Measurements from ENCODE around the gene ERC2.

ERC2 gene

DNA sequence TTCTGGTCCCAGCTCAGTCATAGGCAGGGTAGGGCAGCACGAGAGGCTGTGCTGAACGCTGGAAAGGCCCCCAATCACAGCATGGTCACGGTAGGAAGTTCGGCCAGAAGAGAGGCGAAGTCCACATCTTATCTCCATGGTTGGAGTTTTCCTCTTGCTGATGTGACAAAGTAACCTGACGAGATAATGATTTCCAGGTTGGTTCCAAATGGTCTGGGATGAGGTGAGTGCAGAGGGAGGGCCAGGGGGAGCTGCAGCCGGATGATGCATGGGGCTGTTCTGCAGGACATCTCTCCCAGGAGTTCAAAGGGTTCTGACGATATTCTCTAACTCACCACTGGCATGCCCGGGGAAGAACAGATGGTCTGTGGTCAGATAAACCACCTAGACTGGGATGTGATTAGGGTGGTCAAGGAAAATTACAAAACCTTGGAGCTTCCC, 898.0 kb downstream of the ERC2 start:
- DNase-seq (ENCODE audit: low spot score) (peak; percentile 30), FAIRE-seq (no peak)

DNA sequence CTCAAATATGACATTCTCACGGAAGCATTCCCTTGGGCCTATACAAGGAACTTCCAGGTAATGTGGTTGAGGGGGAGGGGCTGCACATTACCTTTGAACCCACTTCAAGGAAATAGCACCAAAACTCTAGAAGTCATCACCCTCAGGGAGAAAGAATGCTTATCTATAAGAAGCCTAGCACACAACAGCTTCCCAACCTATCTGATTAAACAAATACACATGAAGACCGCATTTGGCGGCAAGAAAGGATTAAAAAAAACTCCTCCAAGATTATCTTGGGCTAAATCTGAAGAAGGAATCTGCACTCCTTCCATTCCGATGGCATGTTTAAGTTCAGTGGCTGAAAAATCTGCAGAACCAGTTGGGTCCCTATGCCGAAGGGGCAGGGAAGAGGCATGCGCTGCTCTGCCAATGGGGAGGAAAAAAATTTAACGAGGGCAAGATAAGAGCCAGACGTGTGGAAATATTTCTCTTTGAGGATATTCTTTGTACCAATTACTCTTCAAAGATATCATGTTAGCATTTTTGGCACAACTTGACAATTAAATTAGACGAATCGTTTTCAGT, 899.2 kb downstream of the ERC2 start:
- FAIRE-seq = no peak
- no peak for DNase-seq (ENCODE audit: low spot score)

GRCh38 chr3:55567615-55568014, 900.7 kb downstream of the ERC2 start:
- FAIRE-seq = no peak

GRCh38 chr3:55567121-55567520, 901.1 kb downstream of the ERC2 start:
- FAIRE-seq = no peak
- no peak for DNase-seq (ENCODE audit: low spot score)

More at GRCh38 chr3:55567615-55568014, 900.7 kb downstream of the ERC2 start:
- no peak for DNase-seq (ENCODE audit: low spot score)

- no peak for DNase-seq (ENCODE audit: low spot score)
- no peak for FAIRE-seq
Observed at GRCh38 chr3:55565521-55565920, 902.7 kb downstream of the ERC2 start.

DNA sequence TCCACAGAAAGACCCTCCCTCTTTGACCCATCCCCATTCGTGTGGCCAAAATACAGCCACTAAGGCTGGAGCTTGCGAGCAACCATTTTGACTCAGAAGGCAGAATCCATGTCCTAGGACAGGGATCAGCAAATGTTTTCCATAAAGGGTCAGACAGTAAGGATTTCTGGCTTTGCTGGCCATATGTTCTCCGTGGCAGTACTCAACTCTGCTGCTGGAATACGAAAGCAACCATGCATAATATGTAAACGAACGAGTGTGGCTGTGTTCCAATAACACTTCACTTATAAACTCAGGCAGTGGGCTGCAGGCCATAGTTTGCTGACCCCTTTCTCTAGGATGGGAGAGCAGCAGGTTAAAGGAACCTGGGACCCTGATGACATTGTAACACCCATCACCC, 903.5 kb downstream of the ERC2 start:
- FAIRE-seq (no peak), DNase-seq (ENCODE audit: low spot score) (no peak)

DNA sequence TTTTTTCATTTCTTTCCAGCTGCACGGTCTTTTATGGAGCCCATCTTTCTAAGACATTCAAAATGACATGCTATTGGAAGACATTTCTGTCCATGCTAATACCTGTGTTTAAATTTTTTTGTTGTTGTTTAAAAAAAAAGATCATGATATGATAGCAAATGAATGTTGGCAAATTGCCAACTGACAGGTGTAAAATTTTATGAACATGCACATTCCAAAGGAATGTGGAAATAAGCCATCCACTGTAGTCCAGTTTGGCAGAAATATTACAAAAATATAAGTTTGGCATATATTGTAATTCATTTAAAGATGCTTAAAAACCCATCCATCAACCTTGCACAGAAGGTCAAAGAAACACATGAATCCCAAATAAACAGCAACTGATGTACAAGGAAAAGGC, 905.6 kb downstream of the ERC2 start:
- no peak for DNase-seq (ENCODE audit: low spot score)
- no peak for FAIRE-seq

DNA sequence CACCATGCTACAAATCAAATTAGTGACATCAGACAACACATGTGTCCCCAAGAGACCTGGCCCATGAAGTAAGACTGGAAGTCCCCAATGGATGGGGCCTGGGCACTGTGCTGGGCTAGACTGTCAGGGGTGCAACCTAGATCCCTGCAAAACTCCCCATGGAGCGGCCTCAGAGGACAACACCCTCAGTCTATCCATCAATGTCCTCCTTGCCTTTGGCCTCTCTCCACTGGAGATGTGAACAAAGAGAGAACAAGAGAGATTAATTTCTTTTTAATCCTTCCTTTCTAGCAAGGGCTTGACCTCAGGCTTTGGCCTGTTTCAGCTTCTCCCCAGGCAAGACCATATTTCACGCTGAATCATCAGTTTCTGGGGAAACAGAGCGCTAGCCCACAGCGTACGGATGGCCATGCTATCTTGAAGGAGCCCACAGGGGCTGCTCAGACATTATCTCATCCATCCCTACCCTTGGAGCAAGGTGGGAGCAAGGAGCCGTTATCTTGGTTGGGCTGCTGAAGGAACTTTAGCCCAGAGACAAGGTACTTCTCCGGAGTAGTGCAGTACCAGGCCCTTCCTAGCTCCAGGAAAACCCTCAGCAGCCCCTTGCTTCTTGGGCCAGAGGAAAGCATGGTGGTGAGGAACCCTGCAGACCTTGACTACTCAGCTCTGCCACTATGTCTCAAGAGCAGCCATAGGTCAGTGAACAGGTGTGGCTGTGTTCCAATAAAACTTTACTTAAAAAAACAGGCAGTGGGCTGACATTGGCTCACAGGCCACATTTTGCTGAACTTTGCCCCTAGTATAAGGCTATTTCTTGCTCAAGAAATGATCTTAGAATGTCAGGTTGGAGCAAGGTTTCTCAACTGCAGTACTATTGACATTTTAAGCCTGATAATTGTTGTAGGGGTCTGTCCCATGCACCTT, 908.5 kb downstream of the ERC2 start:
- DNase-seq (ENCODE audit: low spot score) (no peak), FAIRE-seq (no peak)

DNA sequence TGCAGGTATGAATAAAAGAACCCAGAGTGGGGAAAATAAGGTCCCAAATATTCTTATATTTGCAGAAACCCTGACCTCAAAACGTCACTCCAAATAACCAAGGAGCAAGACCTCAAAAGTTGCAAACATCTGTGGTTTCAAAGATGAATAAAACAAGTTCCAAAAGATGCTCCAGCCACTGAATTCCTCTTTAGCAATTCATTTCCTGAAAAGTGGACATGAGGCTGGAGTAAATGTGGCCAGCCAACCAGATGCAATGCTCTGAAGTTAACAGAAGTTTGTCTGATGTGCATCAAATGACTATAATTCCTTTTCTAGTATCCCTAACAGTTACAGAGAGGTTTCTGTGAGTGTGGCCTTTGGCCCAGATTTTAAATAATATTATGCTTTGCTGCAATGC, 910.0 kb downstream of the ERC2 start:
- FAIRE-seq (no peak), DNase-seq (ENCODE audit: low spot score) (no peak)

GRCh38 chr3:55557549-55557948, 910.7 kb downstream of the ERC2 start:
- FAIRE-seq (no peak), DNase-seq (ENCODE audit: low spot score) (no peak)

DNA sequence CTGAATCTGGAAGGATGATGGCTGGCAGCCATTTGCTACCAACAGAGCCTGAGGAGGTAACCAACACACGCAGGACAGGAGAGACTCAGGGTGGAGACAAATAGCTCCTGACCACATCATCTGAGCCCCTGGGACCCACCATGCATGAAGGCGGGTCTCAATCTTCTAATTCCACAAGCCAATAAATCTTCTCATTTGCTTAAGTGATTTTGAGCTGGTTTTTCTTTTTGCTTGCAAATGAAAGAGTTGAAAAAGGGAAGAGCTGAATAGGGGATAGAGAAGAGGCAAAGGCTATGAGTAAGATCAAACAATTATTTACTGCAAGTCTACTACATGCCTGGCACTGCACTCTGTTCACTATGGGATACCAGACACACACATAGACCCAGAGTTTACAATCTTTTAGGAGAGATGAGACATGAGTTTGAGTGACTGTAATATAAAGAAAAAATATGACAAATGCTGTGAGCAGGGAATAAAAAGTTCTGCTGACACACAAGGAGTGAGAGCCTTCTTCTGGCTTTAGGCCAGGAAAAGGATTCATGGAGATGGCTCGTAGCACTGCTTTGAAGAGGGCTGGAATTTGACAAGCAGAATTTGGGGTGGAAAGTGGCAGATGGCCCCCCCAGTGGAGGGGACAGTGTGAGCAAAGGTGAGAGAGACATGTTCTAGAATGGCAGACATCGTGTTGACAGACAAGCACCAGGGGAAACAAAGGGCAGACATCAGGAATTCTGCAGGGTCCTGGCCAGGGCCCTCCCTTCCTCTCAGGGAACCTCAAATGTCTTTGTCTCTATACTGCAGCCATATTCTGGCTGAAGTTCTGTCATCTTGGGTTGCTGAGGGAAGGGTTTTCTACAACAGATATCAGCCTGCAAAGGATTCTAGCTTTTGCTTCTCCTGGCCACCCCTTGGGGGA, 911.4 kb downstream of the ERC2 start:
- no peak for FAIRE-seq
- no peak for DNase-seq (ENCODE audit: low spot score)

DNA sequence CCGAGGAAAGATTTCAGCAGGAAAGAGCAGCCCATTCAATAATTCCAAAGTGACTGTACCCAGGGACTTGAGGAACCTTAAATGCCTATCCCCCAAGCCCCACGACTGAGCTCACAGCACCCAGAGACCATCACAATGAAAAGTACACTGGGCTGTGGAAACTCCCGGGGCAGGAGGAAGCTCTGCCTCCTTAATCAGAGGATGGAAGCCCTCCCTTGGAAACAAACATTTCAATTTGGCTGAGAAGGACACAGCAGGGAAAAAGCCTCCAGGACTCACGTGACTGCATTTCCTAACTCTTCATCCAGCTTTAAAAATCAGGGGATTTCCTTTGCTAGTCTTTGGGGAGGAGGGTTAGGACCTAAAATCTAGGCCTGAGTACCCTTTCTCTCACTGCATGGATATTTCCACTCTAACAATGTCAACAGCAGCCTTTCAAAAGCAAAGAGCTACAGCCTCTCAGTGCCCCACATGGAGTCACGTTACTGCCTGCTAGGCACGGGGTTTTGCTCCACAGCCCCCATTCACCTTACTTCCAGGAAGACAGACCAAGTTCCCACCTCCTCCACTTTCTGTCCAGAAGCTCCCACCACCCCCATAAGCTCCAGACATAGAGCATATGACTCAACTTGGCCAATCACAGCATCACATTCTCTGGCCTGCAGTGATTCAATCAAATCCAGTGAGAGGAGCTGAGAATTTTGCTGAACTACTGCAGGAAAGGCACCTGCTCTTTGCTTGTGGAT, 912.2 kb downstream of the ERC2 start:
- FAIRE-seq (no peak), DNase-seq (ENCODE audit: low spot score) (no peak)

DNA sequence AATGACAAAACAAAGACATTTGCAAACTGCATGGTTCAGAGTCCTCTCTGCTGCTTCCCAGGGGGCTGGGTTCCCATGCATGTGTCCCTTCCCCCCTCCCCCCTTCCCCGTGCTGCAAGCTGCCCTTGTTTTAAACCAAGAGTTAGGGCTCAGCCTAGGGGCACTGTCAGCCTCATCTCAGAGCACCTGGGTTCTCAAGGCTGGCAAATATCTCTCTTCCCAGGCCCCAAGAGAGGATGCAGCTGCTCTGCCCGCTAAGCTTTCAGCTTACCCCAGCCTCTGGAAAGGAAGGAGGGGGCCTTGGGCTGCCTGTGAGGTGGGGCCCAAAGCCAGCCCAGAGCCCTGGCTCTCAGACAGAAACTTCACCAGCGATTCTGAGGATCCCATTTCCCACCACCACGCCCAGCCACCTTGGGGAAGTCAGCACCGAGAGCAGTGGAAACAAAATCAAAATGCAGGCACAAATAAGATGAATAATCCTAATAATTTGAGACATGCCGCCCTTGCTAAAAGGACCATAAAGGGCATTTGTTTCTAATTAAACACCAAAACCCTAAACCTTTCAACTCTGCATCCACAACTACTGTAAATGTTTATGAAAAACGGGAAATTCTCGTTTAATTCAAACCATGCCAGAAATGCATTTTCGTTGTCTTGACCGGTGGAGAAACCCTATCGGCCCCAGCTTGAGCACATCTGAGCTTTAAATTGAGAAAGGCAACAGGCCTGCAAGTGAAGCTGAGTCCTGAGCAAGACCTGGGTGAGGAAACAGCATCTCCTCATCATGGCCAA, 913.4 kb downstream of the ERC2 start:
- no peak for FAIRE-seq
- no peak for DNase-seq (ENCODE audit: low spot score)

- FAIRE-seq (no peak), DNase-seq (ENCODE audit: low spot score) (no peak)
Observed at GRCh38 chr3:55551644-55552043, 916.6 kb downstream of the ERC2 start.

- FAIRE-seq (no peak), DNase-seq (ENCODE audit: low spot score) (no peak)
Observed at GRCh38 chr3:55549177-55549576, 919.1 kb downstream of the ERC2 start.

DNA sequence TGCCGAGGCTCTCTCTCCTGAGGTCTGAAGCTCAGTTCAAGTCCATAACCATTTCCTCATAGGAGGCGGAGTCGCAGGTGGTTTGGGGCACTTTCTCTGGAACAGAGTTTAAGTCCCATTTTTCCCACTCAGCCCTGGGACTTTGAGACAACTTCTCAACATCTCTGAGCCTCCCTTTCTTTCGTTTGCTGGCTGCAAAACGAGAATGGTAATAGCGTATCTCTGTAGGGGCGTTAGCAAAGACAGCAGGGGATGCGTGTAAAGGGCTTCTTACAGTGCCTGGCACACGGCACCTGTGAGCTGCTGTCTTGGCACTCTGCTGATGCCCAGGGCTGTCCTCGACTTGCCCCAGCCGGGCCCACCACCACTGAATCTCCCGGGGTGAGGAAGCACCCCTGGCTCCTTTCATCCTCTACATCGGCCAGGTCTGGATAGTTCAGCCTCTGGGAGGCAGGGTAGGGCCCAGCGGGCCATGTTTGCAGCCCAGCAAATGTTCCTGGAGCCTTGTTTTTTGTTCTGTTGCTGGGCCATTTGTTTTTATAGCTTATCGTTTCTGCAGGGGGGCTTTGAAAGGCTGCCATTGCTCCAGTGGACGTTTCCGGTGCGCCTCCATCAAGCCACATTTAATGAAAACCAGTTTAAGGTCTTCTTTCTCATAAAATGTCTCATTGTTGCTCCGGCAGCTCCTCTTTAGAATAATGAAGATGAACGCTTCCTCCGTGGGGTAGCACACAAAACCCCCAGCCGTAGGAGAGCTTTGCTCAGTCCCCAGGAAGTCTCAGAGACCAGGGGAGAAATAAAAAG, 921.2 kb downstream of the ERC2 start:
- FAIRE-seq = no peak
- no peak for DNase-seq (ENCODE audit: low spot score)

GRCh38 chr3:55545995-55546394, 922.3 kb downstream of the ERC2 start:
- no peak for DNase-seq (ENCODE audit: low spot score)
- FAIRE-seq = no peak

GRCh38 chr3:55544219-55544618, 924.0 kb downstream of the ERC2 start:
- FAIRE-seq (no peak), DNase-seq (ENCODE audit: low spot score) (no peak)

DNA sequence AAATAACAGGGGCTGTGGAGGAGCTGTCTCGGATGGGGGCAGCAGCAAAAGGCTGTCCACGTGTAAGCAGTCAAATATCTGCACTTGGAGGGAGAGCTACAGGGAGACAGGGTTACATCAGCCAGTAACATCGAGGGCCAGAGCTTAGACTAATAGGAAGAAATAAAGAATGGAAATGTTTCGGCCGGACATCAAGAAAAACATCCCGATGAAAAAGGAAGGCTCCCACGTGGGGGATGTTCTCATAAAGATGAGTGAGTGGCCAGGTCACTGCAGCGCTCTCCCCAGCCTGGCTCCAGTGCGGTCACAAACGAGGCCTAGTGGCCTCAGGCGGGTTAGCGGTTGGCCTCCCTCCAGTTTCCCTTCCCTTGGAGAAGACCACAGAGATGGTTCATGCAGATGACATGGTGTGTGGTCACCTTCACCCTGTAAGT, 925.1 kb downstream of the ERC2 start:
- DNase-seq (ENCODE audit: low spot score) (peak; percentile 54), FAIRE-seq (no peak)

Measured in RCC 7860 (cell line).